CD8-positive, alpha-beta memory T cell (primary cell): ENCODE results near the gene KLHDC8A. TPM values are rescaled to one million over a fixed set of nuclear protein-coding genes. Genes with fewer than 3 reads are reported as not detected.

Experiments
- CTCF ChIA-PET: fragments of 350-600 bp; sonication (Branson Sonifier 250); formaldehyde crosslinking; loops from one replicate; lab custom pipeline; 2021; ENCODE audit warnings: antibody characterized with exemption; lab: Charles Lee
- POLR2A ChIA-PET: fragments of 350-600 bp; sonication (Branson Sonifier 250); formaldehyde crosslinking; loops from one replicate; lab custom pipeline; 2021; ENCODE audit warnings: antibody characterized with exemption; lab: Charles Lee
- DNase-seq, 5 donors: peaks; one replicate each; pipeline versions ENCODE4 v3.0.0 to v3.0.0-alpha.2; 2020 to 2022; ENCODE audit warnings: mixed read lengths in 1 of 5
- H3K27ac ChIP-seq: one replicate; pipeline ENCODE4 v1.7.0; 2013; ENCODE audit warnings: low read depth, mild to moderate bottlenecking, low read length, moderate library complexity
- H3K27me3 ChIP-seq: 2 replicates; pipeline ENCODE4 v1.7.0; 2013; ENCODE audit warnings: low read length, mild to moderate bottlenecking; ENCODE audit not compliant: insufficient read depth, poor library complexity, severe bottlenecking
- H3K36me3 ChIP-seq: 2 replicates; pipeline ENCODE4 v1.7.0; 2013; ENCODE audit warnings: mild to moderate bottlenecking, low read length, moderate library complexity; ENCODE audit not compliant: insufficient read depth
- H3K4me1 ChIP-seq: 2 replicates; pipeline ENCODE4 v1.7.0; 2013; ENCODE audit warnings: mild to moderate bottlenecking, low read length, moderate library complexity; ENCODE audit not compliant: insufficient read depth
- H3K4me3 ChIP-seq: 2 replicates; pipeline ENCODE4 v1.7.0; 2013; ENCODE audit warnings: mild to moderate bottlenecking, low read length
- H3K9me3 ChIP-seq: 2 replicates; pipeline ENCODE4 v1.7.0; 2013; ENCODE audit warnings: mild to moderate bottlenecking, low read length
- H3K27ac Mint-ChIP-seq, 8 donors: one replicate each; pipeline ENCODE4 v1.8.0; 2020 to 2021; ENCODE audit warnings: mixed read lengths in 8 of 8, mild to moderate bottlenecking in 6 of 8, inconsistent platforms in 3 of 8, moderate library complexity in 3 of 8
- H3K27me3 Mint-ChIP-seq, 2 donors: one replicate each; pipeline ENCODE4 v1.8.0; 2020 to 2021; ENCODE audit warnings: mixed read lengths in 2 of 2, mild to moderate bottlenecking in 1 of 2, moderate library complexity in 1 of 2
- H3K36me3 Mint-ChIP-seq, 3 donors: one replicate each; pipeline ENCODE4 v1.8.0; 2020 to 2021; ENCODE audit warnings: mixed read lengths in 3 of 3, inconsistent platforms in 1 of 3, mild to moderate bottlenecking in 1 of 3
- H3K4me1 Mint-ChIP-seq, 3 donors: one replicate each; pipeline ENCODE4 v1.8.0; 2020 to 2021; ENCODE audit warnings: mixed read lengths in 3 of 3, inconsistent platforms in 1 of 3, mild to moderate bottlenecking in 1 of 3
- H3K4me3 Mint-ChIP-seq, 7 donors: one replicate each; pipeline ENCODE4 v1.8.0; 2020 to 2021; ENCODE audit warnings: mixed read lengths in 7 of 7, mild to moderate bottlenecking in 6 of 7, moderate library complexity in 4 of 7, inconsistent platforms in 2 of 7
- H3K9me3 Mint-ChIP-seq, 5 donors: one replicate each; pipeline ENCODE4 v1.8.0; 2020 to 2022; ENCODE audit warnings: mixed read lengths in 5 of 5, mild to moderate bottlenecking in 3 of 5, moderate library complexity in 2 of 5, inconsistent platforms in 1 of 5
- polyA plus RNA-seq: library from polyadenylated mRNA; unstranded; fragments of 300-500 nt; fragmentation: Illumina TruSeq; gene quantifications from one replicate; pipeline ENCODE4 v1.2.3, GENCODE V29; 2021
- total RNA-seq, 2 experiments: library from RNA; stranded (reverse); gene quantifications; one replicate each; pipeline ENCODE4 v1.2.3, GENCODE V29; 2021

Gene KLHDC8A
- total and polyA plus RNA-seq, 3 experiments from 2014 or later: not detected

DNA sequence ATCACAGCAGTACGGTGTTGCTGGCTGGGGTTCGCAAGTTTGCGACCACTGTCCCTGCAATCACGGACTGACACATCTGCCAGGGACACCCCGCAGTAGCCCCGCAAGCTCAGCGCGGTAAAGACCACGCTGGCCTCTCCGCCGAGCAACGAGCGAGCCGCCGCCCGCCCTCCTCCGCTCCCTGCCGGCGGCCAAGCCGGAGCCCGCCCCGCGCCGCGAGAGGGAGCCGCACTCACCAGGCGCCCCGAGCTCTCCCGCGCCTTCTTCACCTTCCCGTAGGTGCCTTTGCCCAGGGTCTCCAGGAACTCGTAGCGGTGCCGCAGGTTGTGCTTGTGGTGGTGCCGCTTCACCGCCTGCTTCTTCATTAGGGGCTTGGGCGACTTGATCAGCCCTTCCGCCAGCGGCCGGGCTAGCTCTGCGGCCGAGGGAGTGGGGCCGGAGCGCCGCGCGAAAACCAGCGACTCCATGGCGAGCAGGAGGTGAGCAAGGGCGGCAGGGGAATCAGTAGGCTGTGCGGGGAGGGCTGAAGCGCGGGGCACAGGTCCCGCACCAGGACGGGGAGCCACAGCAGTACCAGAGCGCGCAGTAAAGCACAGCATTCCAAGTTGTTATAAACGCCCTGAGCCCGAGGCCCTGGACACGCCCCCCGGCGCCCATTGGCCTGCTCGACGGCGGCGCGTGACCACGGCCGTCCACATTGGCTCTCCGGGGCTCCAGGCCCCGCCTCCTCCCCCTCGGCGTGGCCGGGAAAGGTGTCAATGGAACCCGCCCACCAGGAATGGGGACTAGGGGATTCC is 35.4 kb downstream of the KLHDC8A start, which contains the start of gene NUAK2:
Gene NUAK2 (minus strand): TSS at position 584 of the 797 bp plus-strand sequence. CDS start 117 bp downstream, at position 467.
- peak within 1 kb of the TSS; percentile 84 to 94 (median 89) for H3K27ac Mint-ChIP-seq
- Histone ChIP-seq H3K9me3 (no peaks in the 10 kb centered on the region), H3K27me3 (no peaks in the 10 kb centered on the region), H3K4me3 (peak within 1 kb of the TSS; percentile 96), H3K27ac (peak within 1 kb of the TSS; percentile 48), H3K36me3 (no peaks in the 10 kb centered on the region), H3K4me1 (peaks cover 55% of the 10 kb centered on the region)
- H3K27me3 Mint-ChIP-seq: peaks cover 0 to 4% of the 10 kb centered on the region in 2 donors
- DNase-seq: peak; percentile 67 to 89 (median 82)
- H3K4me3 Mint-ChIP-seq: peak within 1 kb of the TSS; percentile 93 to 100 (median 96)
- CTCF ChIA-PET: interaction anchor here (0.7 to 40.7 kb wide), 14 partner anchors 10 to 203 kb away, joined by 3 to 1351 read pairs (median 4); no protein-coding TSS in a partner anchor
- H3K4me1 Mint-ChIP-seq: peaks cover 59 to 74% (median 74%) of the 10 kb centered on the region in 3 donors
- no peaks in the 10 kb centered on the region for H3K9me3 Mint-ChIP-seq
- POLR2A ChIA-PET: interaction anchor here (0.8 to 7.1 kb wide), 5 partner anchors 22 to 47 kb away, joined by 6 to 86 read pairs (median 8); no protein-coding TSS in a partner anchor
- H3K36me3 Mint-ChIP-seq: peaks cover 0 to 26% (median 2%) of the 10 kb centered on the region in 3 donors

DNA sequence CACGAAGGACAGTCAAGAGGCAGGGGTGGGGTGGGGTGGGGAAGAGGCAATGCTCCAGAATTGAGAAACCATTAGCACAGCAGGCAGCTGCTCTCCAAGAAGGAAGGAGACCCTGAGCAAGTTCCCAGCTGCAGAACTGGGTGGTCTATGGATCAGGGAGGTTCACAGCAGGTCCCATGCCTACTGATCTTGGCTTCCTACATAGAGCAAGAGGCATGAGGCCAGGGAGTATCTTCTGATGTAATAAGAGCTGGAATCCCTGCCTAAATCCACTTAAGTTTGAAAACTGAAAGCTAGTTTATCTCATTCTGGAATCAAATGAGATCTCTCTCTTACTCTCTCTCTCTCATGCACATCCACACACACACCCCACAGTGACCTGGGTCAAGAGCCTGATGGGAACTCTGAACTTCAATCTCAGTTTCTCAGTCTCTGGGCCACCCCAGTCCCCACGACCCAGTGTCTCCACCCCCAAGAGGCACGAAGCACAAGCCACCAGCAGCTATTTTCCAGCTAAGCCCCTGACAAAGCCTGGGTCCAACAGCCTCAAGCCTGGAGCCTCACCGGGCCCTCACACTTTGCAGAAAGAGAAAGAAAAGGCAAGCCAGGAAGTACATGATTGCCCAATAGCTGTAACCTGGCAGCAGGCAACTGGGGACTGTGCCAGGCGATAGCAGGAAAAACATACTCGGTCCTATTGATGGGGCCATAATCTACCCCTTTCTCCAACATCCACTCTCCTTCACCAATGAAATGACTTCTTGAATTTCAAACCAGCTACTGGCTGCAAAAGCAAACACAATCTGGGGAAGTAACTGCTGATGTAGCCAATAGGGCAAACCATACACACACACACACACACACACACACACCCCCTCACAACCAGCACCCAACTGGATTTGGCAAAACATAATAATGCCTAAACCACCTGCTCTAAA is 37.4 kb downstream of the KLHDC8A start:
- H3K27ac Mint-ChIP-seq: peak overlapping the region; percentile 84 to 99 (median 89)
- peaks cover 63% of the 10 kb centered on the region for H3K4me1 ChIP-seq
- H3K4me1 Mint-ChIP-seq: peaks cover 63 to 81% (median 79%) of the 10 kb centered on the region in 3 donors
- POLR2A ChIA-PET: interaction anchor here (0.7 to 7.1 kb wide), 5 partner anchors 12 to 45 kb away, joined by 3 to 86 read pairs (median 5); no protein-coding TSS in a partner anchor
- peak in 3 of 5 donors; percentile 35 to 59 (median 53) for DNase-seq
- no peaks in the 10 kb centered on the region for H3K9me3 ChIP-seq
- H3K4me3 ChIP-seq: peak overlapping the region; percentile 96
- no peaks in the 10 kb centered on the region for H3K27me3 ChIP-seq
- H3K36me3 ChIP-seq: no peaks in the 10 kb centered on the region
- peak overlapping the region; percentile 93 to 100 (median 96) for H3K4me3 Mint-ChIP-seq
- H3K27ac ChIP-seq: no peak overlapping the region
- CTCF ChIA-PET: interaction anchor here (1.3 to 40.7 kb wide), 5 partner anchors 8 to 47 kb away, joined by 3 to 1351 read pairs (median 6); no protein-coding TSS in a partner anchor
- H3K27me3 Mint-ChIP-seq: no peaks in the 10 kb centered on the region
- H3K9me3 Mint-ChIP-seq: no peaks in the 10 kb centered on the region
- H3K36me3 Mint-ChIP-seq: peaks cover 0 to 27% (median 2%) of the 10 kb centered on the region in 3 donors

DNA sequence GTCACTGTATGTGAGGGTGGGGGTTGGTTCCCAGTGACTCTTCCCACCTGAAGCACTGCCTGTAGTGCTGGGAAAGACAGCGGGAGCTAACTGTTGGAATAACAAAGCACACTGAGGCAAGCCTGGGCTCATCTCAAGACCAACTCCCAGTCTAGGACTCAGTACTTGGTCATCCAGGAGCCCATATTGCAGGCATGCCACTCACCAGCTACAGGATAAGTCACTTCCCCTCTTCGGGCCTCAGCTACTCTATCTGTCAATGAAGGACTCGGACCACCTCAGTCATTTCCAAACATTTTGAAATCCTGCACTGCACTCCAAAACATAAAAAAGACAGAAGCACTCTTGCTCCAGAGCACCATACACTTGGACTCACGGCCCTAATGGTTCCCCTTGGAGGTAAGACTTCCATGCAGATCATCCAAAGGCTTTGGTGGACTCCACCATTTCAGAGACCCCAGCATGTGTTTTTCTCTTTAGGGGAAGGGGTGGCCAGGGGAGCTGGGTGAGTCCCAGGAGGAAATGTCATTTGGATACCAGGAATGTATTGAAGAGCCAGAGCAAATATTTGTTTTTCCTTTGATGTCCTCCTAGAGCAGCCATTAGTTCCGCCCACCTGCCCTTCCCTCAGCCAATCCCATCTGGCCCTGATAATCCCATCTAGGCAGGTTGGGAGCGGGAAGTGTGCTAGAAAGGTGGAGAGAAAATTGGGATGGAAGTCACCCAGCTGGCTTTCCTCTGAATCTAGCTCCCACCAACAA is 38.3 kb downstream of the KLHDC8A start:
- peaks cover 71% of the 10 kb centered on the region for H3K4me1 ChIP-seq
- Mint-ChIP-seq H3K27me3 (no peaks in the 10 kb centered on the region), H3K27ac (peak overlapping the region; percentile 59 to 99 (median 82)), H3K4me3 (peak overlapping the region; percentile 93 to 100 (median 96)), H3K36me3 (peaks cover 0 to 30% (median 2%) of the 10 kb centered on the region in 3 donors), H3K4me1 (peaks cover 67 to 83% (median 81%) of the 10 kb centered on the region in 3 donors), H3K9me3 (no peaks in the 10 kb centered on the region)
- H3K27me3 ChIP-seq: no peaks in the 10 kb centered on the region
- no peaks in the 10 kb centered on the region for H3K36me3 ChIP-seq
- ChIA-PET POLR2A (interaction anchor here (0.5 to 7.1 kb wide), 3 partner anchors 27 to 44 kb away, joined by 4 to 86 read pairs (median 32); no protein-coding TSS in a partner anchor), CTCF (interaction anchor here (1.0 to 40.7 kb wide), 5 partner anchors 14 to 46 kb away, joined by 3 to 1351 read pairs (median 5); no protein-coding TSS in a partner anchor)
- H3K27ac ChIP-seq: no peak overlapping the region
- no peak for DNase-seq
- H3K9me3 ChIP-seq: no peaks in the 10 kb centered on the region
- H3K4me3 ChIP-seq: peak overlapping the region; percentile 96

DNA sequence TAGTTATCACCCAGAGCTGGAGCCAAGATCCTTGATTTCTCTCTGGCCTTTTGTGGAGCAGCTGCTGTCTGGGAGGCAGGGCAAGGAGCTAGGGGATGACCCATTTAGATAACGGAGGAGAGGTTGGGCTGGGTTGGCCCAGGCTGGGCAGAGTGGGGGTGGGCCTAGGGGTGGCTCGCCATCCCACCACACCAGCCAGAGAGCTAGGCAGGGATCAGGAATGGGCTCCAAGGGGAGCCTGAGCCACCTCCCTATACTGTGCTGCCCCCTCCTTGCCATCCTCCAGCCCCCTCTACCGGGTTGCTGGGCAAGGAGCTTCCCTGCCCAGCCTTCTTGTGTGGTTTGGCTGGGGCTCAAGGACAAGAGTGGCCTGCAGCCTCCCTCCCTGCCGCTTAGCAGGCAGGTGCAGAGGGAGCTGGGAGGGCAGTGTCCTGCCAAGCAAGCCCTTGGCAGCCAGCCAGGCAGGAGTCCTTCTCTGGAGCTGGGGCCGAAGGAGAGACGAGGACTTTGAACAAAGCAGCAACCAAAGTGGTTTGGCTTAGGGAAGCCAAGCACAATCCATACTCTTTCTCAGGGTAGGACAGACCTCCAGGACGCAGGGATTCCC is 39.3 kb downstream of the KLHDC8A start:
- ChIA-PET CTCF (interaction anchor here (0.9 to 40.7 kb wide), 5 partner anchors 8 to 45 kb away, joined by 3 to 1351 read pairs (median 5); no protein-coding TSS in a partner anchor), POLR2A (interaction anchor here (7.1 kb wide), 1 partner anchor 31 kb away, joined by 86 read pairs; no protein-coding TSS in a partner anchor)
- Histone ChIP-seq H3K9me3 (no peaks in the 10 kb centered on the region), H3K4me3 (peak overlapping the region; percentile 96), H3K27me3 (no peaks in the 10 kb centered on the region), H3K4me1 (peaks cover 80% of the 10 kb centered on the region), H3K27ac (no peak overlapping the region), H3K36me3 (no peaks in the 10 kb centered on the region)
- Mint-ChIP-seq H3K9me3 (no peaks in the 10 kb centered on the region), H3K4me1 (peaks cover 75 to 92% (median 87%) of the 10 kb centered on the region in 3 donors), H3K27me3 (no peaks in the 10 kb centered on the region), H3K27ac (peak overlapping the region; percentile 54 to 91 (median 80)), H3K4me3 (peak overlapping the region; percentile 85 to 100 (median 95)), H3K36me3 (peaks cover 0 to 37% (median 2%) of the 10 kb centered on the region in 3 donors)
- no peak for DNase-seq

DNA sequence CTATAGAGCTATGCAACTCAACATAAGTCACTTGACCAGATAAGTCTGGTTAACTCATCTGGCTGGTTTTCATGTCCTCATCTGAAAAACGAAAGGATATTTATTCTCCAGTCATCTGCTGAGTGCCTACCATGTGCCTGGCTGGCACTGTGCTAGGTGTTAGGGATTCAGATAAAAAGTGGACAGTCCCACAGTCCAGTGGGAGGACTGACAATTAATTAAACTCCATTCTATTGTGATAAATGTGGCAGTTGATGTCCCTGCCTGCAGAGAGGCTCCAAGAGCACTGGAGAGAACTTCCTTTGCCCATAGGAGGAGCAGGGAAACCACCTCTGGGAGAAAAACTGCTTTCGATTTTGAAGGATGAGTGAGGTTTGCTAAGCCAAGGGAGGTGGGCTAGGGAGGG is 40.6 kb downstream of the KLHDC8A start:
- Histone ChIP-seq H3K4me1 (peaks cover 84% of the 10 kb centered on the region), H3K27ac (no peak overlapping the region), H3K36me3 (peaks cover 5% of the 10 kb centered on the region), H3K9me3 (no peaks in the 10 kb centered on the region), H3K4me3 (peak overlapping the region; percentile 96), H3K27me3 (no peaks in the 10 kb centered on the region)
- H3K4me1 Mint-ChIP-seq: peaks cover 81 to 97% (median 92%) of the 10 kb centered on the region in 3 donors
- H3K27ac Mint-ChIP-seq: peak overlapping the region; percentile 68 to 91 (median 80)
- H3K27me3 Mint-ChIP-seq: no peaks in the 10 kb centered on the region
- H3K4me3 Mint-ChIP-seq: peak overlapping the region; percentile 68 to 100 (median 95)
- no peak for DNase-seq
- peaks cover 0 to 45% (median 9%) of the 10 kb centered on the region in 3 donors for H3K36me3 Mint-ChIP-seq
- H3K9me3 Mint-ChIP-seq: no peaks in the 10 kb centered on the region
- ChIA-PET CTCF (interaction anchor here (3.6 to 40.7 kb wide), 2 partner anchors 9 to 44 kb away, joined by 27 to 1351 read pairs; no protein-coding TSS in a partner anchor), POLR2A (interaction anchor here (7.1 kb wide), 1 partner anchor 30 kb away, joined by 86 read pairs; no protein-coding TSS in a partner anchor)

DNA sequence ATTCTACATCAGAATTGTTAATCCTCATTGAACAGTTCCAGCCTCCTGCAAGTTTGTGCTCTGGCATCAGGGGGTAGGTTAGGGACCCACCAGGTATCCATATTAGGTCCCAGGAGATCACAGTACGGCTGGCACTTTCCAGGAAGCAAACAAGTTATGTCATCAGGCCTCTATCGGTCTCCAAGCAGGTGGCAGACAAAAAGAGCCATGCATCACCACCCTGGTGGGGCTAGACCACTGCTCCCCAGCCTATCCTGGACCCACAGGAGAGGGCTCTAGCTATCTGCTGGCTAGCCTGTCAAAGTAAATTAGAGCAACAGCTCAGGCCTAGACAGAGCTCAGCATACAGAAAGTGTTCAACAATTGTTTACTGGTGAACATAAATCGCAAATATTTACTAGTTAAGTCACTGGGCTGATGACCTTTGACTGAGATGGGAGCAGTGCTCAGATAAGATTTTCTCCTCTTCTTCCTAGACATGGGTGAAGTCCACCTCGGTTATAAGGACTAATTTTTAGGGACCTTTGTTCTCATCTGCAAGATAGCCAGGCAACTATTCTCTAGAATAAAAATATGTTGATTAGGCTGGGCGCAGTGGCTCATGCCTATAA is 41.6 kb downstream of the KLHDC8A start:
- POLR2A ChIA-PET: interaction anchor here (1.2 to 2.1 kb wide), 3 partner anchors 24 to 30 kb away, joined by 3 to 14 read pairs (median 11); no protein-coding TSS in a partner anchor

More for the DNA sequence above, 41.6 kb downstream of the KLHDC8A start:
- Mint-ChIP-seq H3K4me1 (peaks cover 88 to 99% (median 99%) of the 10 kb centered on the region in 3 donors), H3K27ac (peak overlapping the region; percentile 82 to 96 (median 90)), H3K9me3 (no peaks in the 10 kb centered on the region), H3K36me3 (peaks cover 8 to 48% (median 16%) of the 10 kb centered on the region in 3 donors), H3K27me3 (no peaks in the 10 kb centered on the region), H3K4me3 (peak overlapping the region; percentile 65 to 86 (median 82))
- H3K4me3 ChIP-seq: no peak overlapping the region
- H3K27ac ChIP-seq: no peak overlapping the region
- CTCF ChIA-PET: interaction anchor here (3.6 to 40.7 kb wide), 2 partner anchors 10 to 43 kb away, joined by 27 to 1351 read pairs; no protein-coding TSS in a partner anchor
- H3K4me1 ChIP-seq: peaks cover 94% of the 10 kb centered on the region
- H3K36me3 ChIP-seq: peaks cover 16% of the 10 kb centered on the region
- no peaks in the 10 kb centered on the region for H3K9me3 ChIP-seq
- H3K27me3 ChIP-seq: no peaks in the 10 kb centered on the region
- no peak for DNase-seq
